ENCODE results near the gene TOM1L2.

TOM1L2 gene

GRCh38 chr17:17987187-17987896, 15.1 kb upstream of the TOM1L2 start:
- Histone ChIP-seq H3K4me1 (ENCODE audit: low read depth, poor library complexity, severe bottlenecking) (no peaks in the 10 kb centered on the region), H3K27me3 (ENCODE audit: insufficient read depth, low read depth) (no peaks in the 10 kb centered on the region), H2AFZ (ENCODE audit: low read depth) (no peak overlapping the region), H4K20me1 (ENCODE audit: insufficient read depth) (no peaks in the 10 kb centered on the region), H3K79me2 (ENCODE audit: insufficient read depth, low read depth) (no peaks in the 10 kb centered on the region), H3K4me2 (no peak overlapping the region), H3K4me3 (IDR thresholded peaks at IDR 0.05; ENCODE audit: insufficient read depth, low read depth, low read length) (no peak overlapping the region), H3K36me3 (ENCODE audit: insufficient read depth) (no peaks in the 10 kb centered on the region), H3K9ac (no peak overlapping the region), H3K27ac (no peak overlapping the region)
- TF ChIP-seq, protein P1, sequence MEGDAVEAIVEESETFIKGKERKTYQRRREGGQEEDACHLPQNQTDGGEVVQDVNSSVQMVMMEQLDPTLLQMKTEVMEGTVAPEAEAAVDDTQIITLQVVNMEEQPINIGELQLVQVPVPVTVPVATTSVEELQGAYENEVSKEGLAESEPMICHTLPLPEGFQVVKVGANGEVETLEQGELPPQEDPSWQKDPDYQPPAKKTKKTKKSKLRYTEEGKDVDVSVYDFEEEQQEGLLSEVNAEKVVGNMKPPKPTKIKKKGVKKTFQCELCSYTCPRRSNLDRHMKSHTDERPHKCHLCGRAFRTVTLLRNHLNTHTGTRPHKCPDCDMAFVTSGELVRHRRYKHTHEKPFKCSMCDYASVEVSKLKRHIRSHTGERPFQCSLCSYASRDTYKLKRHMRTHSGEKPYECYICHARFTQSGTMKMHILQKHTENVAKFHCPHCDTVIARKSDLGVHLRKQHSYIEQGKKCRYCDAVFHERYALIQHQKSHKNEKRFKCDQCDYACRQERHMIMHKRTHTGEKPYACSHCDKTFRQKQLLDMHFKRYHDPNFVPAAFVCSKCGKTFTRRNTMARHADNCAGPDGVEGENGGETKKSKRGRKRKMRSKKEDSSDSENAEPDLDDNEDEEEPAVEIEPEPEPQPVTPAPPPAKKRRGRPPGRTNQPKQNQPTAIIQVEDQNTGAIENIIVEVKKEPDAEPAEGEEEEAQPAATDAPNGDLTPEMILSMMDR (conservative IDR thresholded peaks at IDR 0.05; ENCODE audit: low read depth, low read length), result no peak

GRCh38 chr17:17985555-17985954, 13.4 kb upstream of the TOM1L2 start:
- no peaks in the 10 kb centered on the region for H3K27me3 ChIP-seq (ENCODE audit: insufficient read depth, low read depth)
- no peak overlapping the region for H3K9ac ChIP-seq
- H4K20me1 ChIP-seq (ENCODE audit: insufficient read depth), result no peaks in the 10 kb centered on the region
- no peak overlapping the region for H3K27ac ChIP-seq
- H3K4me1 ChIP-seq (ENCODE audit: low read depth, poor library complexity, severe bottlenecking), result no peaks in the 10 kb centered on the region
- no peak overlapping the region for H3K4me3 ChIP-seq (IDR thresholded peaks at IDR 0.05; ENCODE audit: insufficient read depth, low read depth, low read length)
- H3K79me2 ChIP-seq (ENCODE audit: insufficient read depth, low read depth), result no peaks in the 10 kb centered on the region
- TF ChIP-seq, protein P1 (conservative IDR thresholded peaks at IDR 0.05; ENCODE audit: low read depth, low read length), result no peak
- H3K4me2 ChIP-seq, result no peak overlapping the region
- H3K36me3 ChIP-seq (ENCODE audit: insufficient read depth), result no peaks in the 10 kb centered on the region
- no peak overlapping the region for H2AFZ ChIP-seq (ENCODE audit: low read depth)

- Histone ChIP-seq H3K4me2 (no peak overlapping the region), H3K4me1 (ENCODE audit: low read depth, poor library complexity, severe bottlenecking) (no peaks in the 10 kb centered on the region), H2AFZ (ENCODE audit: low read depth) (no peak overlapping the region), H3K27ac (no peak overlapping the region), H4K20me1 (ENCODE audit: insufficient read depth) (no peaks in the 10 kb centered on the region), H3K79me2 (ENCODE audit: insufficient read depth, low read depth) (no peaks in the 10 kb centered on the region), H3K4me3 (IDR thresholded peaks at IDR 0.05; ENCODE audit: insufficient read depth, low read depth, low read length) (no peak overlapping the region), H3K36me3 (ENCODE audit: insufficient read depth) (no peaks in the 10 kb centered on the region), H3K27me3 (ENCODE audit: insufficient read depth, low read depth) (no peaks in the 10 kb centered on the region), H3K9ac (no peak overlapping the region)
- TF ChIP-seq, protein P1 (conservative IDR thresholded peaks at IDR 0.05; ENCODE audit: low read depth, low read length), result no peak
These were observed 13.0 kb upstream of the TOM1L2 start for GRCh38 chr17:17985153-17985552.

- no peaks in the 10 kb centered on the region for H4K20me1 ChIP-seq (ENCODE audit: insufficient read depth)
- H2AFZ ChIP-seq (ENCODE audit: low read depth), result no peak overlapping the region
- no peak overlapping the region for H3K4me2 ChIP-seq
- no peak overlapping the region for H3K9ac ChIP-seq
- no peaks in the 10 kb centered on the region for H3K36me3 ChIP-seq (ENCODE audit: insufficient read depth)
- TF ChIP-seq, protein P1 (conservative IDR thresholded peaks at IDR 0.05; ENCODE audit: low read depth, low read length), result no peak
- H3K4me1 ChIP-seq (ENCODE audit: low read depth, poor library complexity, severe bottlenecking), result no peaks in the 10 kb centered on the region
- H3K27me3 ChIP-seq (ENCODE audit: insufficient read depth, low read depth), result no peaks in the 10 kb centered on the region
- no peak overlapping the region for H3K4me3 ChIP-seq (IDR thresholded peaks at IDR 0.05; ENCODE audit: insufficient read depth, low read depth, low read length)
- H3K27ac ChIP-seq, result no peak overlapping the region
- no peaks in the 10 kb centered on the region for H3K79me2 ChIP-seq (ENCODE audit: insufficient read depth, low read depth)
These were observed 11.6 kb upstream of the TOM1L2 start for GRCh38 chr17:17983776-17984175.
